Esophagus muscularis mucosa (tissue), 4 donors: ENCODE measurements around the gene RAD9A. TPM values are rescaled to one million over a fixed set of nuclear protein-coding genes. Genes with fewer than 3 reads are reported as not detected.

Source experiments
- DNase-seq: peaks from one replicate; pipeline ENCODE4 v3.0.0-alpha.2; 2017; ENCODE audit errors: extremely low spot score
- H3K27ac ChIP-seq, 4 donors: fragments of 200-600 bp; sonication (generic); replicated peaks in 1 of 4; 1 replicate in 3 of 4; 2 replicates in 1 of 4; pipeline ENCODE4 v1.5.1; 2016 to 2019; ENCODE audit warnings: mild to moderate bottlenecking in 1 of 4
- H3K27me3 ChIP-seq, 4 donors: fragments of 200-600 bp; sonication (generic); one replicate each; pipeline versions ENCODE4 v1.5.1 to v1.6.0; 2016 to 2019
- H3K36me3 ChIP-seq, 4 donors: fragments of 200-600 bp; sonication (generic); one replicate each; pipeline ENCODE4 v1.5.1; 2016 to 2019
- H3K4me1 ChIP-seq, 4 donors: fragments of 200-600 bp; sonication (generic); one replicate each; pipeline ENCODE4 v1.5.1; 2016 to 2019
- H3K4me3 ChIP-seq, 4 donors: fragments of 200-600 bp; sonication (generic); 1 replicate in 2 of 4; 2 replicates in 2 of 4; pipeline ENCODE4 v1.5.1; 2016 to 2019; ENCODE audit warnings: mild to moderate bottlenecking in 4 of 4, moderate library complexity in 1 of 4
- H3K9me3 ChIP-seq, 4 donors: fragments of 200-600 bp; sonication (generic); 1 replicate in 3 of 4; 2 replicates in 1 of 4; pipeline ENCODE4 v1.5.1; 2016 to 2019
- EP300 ChIP-seq: sonication (generic); formaldehyde crosslinking; IDR thresholded peaks from one replicate; pipeline ENCODE4 v1.6.1; 2017; ENCODE audit warnings: antibody characterized with exemption
- POLR2A ChIP-seq: fragments of 450-650 bp; IDR thresholded peaks from one replicate; pipeline ENCODE4 v1.6.1; 2017; ENCODE audit warnings: antibody characterized with exemption, moderate library complexity, mild to moderate bottlenecking, low read depth
- POLR2AphosphoS5 ChIP-seq, 2 donors: sonication (generic); formaldehyde crosslinking; IDR thresholded peaks; one replicate each; pipeline ENCODE4 v1.6.1; 2017; ENCODE audit warnings: antibody characterized with exemption in 2 of 2
- WGBS: methylation state at CpG from one replicate; pipeline ENCODE4 v1.1.5; 2018; 5-methylcytosine and 5-hydroxymethylcytosine counted together
- intact Hi-C: fragments of 100-400 bp; cut with DNase I; formaldehyde crosslinking; loops from one replicate; pipeline ENCODE4 v1.15.1; 2023
- total RNA-seq, 4 donors: library from RNA; depleted of rRNA; stranded (reverse); fragments of >200 nt; gene quantifications; one replicate each; pipeline versions ENCODE4 v1.1.0 to v1.2.1, GENCODE V29; 2016
- TF ChIP-seq, protein P1 (sequence below), 3 experiments: fragments of 200-600 bp in 2 of 3; fragments of 450-650 bp in 1 of 3; sonication (generic) in 2 of 3; IDR thresholded peaks; one replicate each; pipeline ENCODE4 v1.5.1; 2017 to 2019; ENCODE audit warnings: antibody characterized with exemption in 3 of 3, mild to moderate bottlenecking in 2 of 3, moderate library complexity in 1 of 3

The RAD9A gene
- total RNA-seq, 4 donors from 2014 or later, result 10.7 to 16.7 (median 12.7) TPM

- peak overlapping the region; percentile 83 to 99 (median 98) for H3K27ac ChIP-seq
- peak overlapping the region in 3 of 4 donors; percentile 8 to 20 (median 8) for H3K4me3 ChIP-seq
- intact Hi-C loops, result no loop called here
- peaks cover 0 to 16% (median 13%) of the 10 kb centered on the region in 4 donors for H3K36me3 ChIP-seq
- no peaks in the 10 kb centered on the region for H3K27me3 ChIP-seq
- H3K4me1 ChIP-seq, result peaks cover 36 to 67% (median 61%) of the 10 kb centered on the region in 4 donors
- no peak for TF ChIP-seq POLR2A
- TF ChIP-seq EP300, result no peak
- TF ChIP-seq POLR2AphosphoS5 (IDR thresholded peaks at IDR 0.05), result no peak
- TF ChIP-seq, protein P1, sequence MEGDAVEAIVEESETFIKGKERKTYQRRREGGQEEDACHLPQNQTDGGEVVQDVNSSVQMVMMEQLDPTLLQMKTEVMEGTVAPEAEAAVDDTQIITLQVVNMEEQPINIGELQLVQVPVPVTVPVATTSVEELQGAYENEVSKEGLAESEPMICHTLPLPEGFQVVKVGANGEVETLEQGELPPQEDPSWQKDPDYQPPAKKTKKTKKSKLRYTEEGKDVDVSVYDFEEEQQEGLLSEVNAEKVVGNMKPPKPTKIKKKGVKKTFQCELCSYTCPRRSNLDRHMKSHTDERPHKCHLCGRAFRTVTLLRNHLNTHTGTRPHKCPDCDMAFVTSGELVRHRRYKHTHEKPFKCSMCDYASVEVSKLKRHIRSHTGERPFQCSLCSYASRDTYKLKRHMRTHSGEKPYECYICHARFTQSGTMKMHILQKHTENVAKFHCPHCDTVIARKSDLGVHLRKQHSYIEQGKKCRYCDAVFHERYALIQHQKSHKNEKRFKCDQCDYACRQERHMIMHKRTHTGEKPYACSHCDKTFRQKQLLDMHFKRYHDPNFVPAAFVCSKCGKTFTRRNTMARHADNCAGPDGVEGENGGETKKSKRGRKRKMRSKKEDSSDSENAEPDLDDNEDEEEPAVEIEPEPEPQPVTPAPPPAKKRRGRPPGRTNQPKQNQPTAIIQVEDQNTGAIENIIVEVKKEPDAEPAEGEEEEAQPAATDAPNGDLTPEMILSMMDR (IDR thresholded peaks at IDR 0.05), result no peak
- no peaks in the 10 kb centered on the region for H3K9me3 ChIP-seq
- WGBS, result 59% methylated on average over 14 of the region's 14 CpGs
- no peak for DNase-seq
These were observed 25.9 kb upstream of the RAD9A start for GRCh38 chr11:67365736-67366444.

DNA sequence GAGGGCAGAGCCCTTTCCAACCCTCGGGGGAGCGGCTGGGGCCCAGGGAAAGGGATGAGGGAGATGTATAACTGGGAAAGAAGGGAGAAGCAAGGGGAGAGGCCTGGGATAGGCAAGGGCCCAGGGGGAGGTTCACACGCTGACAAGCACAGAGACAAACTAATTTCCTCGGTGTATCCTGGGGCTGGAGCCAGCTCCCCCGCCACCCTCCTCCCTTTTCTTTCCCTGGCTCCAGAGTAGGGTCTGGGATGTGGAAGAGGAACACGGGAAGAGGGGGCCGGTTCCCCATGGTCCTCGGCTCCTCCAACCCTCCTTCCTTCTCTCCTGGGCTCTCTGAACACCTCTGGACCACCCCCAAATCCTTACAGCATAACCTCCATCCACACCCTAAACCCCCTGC is 25.2 kb upstream of the RAD9A start:
- Histone ChIP-seq H3K4me3 (peak overlapping the region; percentile 8 to 28 (median 20)), H3K4me1 (peaks cover 42 to 74% (median 67%) of the 10 kb centered on the region in 4 donors), H3K9me3 (no peaks in the 10 kb centered on the region), H3K27ac (peak overlapping the region; percentile 83 to 99 (median 98)), H3K27me3 (no peaks in the 10 kb centered on the region), H3K36me3 (peaks cover 0 to 16% (median 13%) of the 10 kb centered on the region in 4 donors)
- intact Hi-C loops, result no loop called here
- WGBS, result 17% methylated on average over 8 of the region's 8 CpGs
- TF ChIP-seq POLR2AphosphoS5 (IDR thresholded peaks at IDR 0.05) (peak in 1 of 2 donors; percentile 22), POLR2A (no peak), EP300 (no peak)
- TF ChIP-seq, protein P1 (IDR thresholded peaks at IDR 0.05), result no peak
- no peak for DNase-seq

GRCh38 chr11:67366961-67367760 is 24.6 kb upstream of the RAD9A start:
- peak; percentile 21 for TF ChIP-seq EP300
- TF ChIP-seq POLR2AphosphoS5 (IDR thresholded peaks at IDR 0.05), result peak in 1 of 2 donors; percentile 33
- TF ChIP-seq, protein P1 (IDR thresholded peaks at IDR 0.05), result no peak
- TF ChIP-seq POLR2A, result no peak
- H3K9me3 ChIP-seq, result no peaks in the 10 kb centered on the region
- no peaks in the 10 kb centered on the region for H3K27me3 ChIP-seq
- peaks cover 0 to 16% (median 13%) of the 10 kb centered on the region in 4 donors for H3K36me3 ChIP-seq
- peaks cover 48 to 80% (median 73%) of the 10 kb centered on the region in 4 donors for H3K4me1 ChIP-seq
- H3K27ac ChIP-seq, result peak overlapping the region; percentile 83 to 99 (median 98)
- H3K4me3 ChIP-seq, result peak overlapping the region; percentile 8 to 28 (median 20)
- DNase-seq, result no peak
- intact Hi-C loops, result no loop called here
- 41% methylated on average over 10 of the region's 25 CpGs for WGBS

- peak overlapping the region; percentile 83 to 99 (median 98) for H3K27ac ChIP-seq
- H3K4me1 ChIP-seq, result peaks cover 49 to 83% (median 77%) of the 10 kb centered on the region in 4 donors
- H3K27me3 ChIP-seq, result no peaks in the 10 kb centered on the region
- TF ChIP-seq POLR2A (no peak), EP300 (no peak), POLR2AphosphoS5 (IDR thresholded peaks at IDR 0.05) (no peak)
- TF ChIP-seq, protein P1 (IDR thresholded peaks at IDR 0.05), result no peak
- no peak overlapping the region for H3K4me3 ChIP-seq
- H3K36me3 ChIP-seq, result peaks cover 0 to 16% (median 13%) of the 10 kb centered on the region in 4 donors
- H3K9me3 ChIP-seq, result no peaks in the 10 kb centered on the region
- intact Hi-C loops, result no loop called here
- no peak for DNase-seq
- 66% methylated on average over 7 of the region's 7 CpGs for WGBS
These were observed 24.0 kb upstream of the RAD9A start for GRCh38 chr11:67367761-67368227.
